GM18873 (cell line): Measurements from ENCODE around the gene SLC27A1.
"Not testable (repeated sequence)": the region's sequence is repeated elsewhere in the genome, so short reads cannot be mapped to it uniquely, and the experiment has no call there.

Experiments used
- ATAC-seq: cut with Tn5 transposase; IDR thresholded peaks from one replicate; pipeline ENCODE4 v1.9.1; 2021; ENCODE audit warnings: mild to moderate bottlenecking, moderate library complexity, moderate number of reproducible peaks; ENCODE audit not compliant: unreplicated experiment, low FRiP score

The SLC27A1 gene

GRCh38 chr19:17455308-17456123 is 14.8 kb upstream of the SLC27A1 start:
- no peak for ATAC-seq

DNA sequence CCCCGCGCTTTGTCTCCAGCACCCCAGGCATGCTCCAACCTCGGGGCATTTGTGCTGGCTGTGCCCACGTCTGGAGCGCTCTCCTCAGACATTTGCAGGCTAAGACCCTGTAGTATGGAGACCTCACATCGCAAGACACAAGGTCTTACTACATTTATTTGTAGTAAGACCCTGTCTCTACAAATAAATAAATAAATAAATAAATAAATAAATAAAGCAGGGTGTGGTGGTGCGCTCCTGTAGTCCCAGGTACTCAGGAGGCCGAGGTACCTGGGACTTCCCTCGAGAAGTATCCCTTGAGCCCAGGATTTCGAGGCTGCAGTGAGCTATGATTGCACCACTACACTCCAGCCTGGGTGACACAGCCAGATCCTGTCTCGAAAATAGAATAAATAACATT is 14.2 kb upstream of the SLC27A1 start:
- ATAC-seq = no peak

GRCh38 chr19:17457616-17458015 is 12.7 kb upstream of the SLC27A1 start:
- ATAC-seq = no peak

- ATAC-seq = no peak
Observed at GRCh38 chr19:17458970-17459369, 11.4 kb upstream of the SLC27A1 start.

DNA sequence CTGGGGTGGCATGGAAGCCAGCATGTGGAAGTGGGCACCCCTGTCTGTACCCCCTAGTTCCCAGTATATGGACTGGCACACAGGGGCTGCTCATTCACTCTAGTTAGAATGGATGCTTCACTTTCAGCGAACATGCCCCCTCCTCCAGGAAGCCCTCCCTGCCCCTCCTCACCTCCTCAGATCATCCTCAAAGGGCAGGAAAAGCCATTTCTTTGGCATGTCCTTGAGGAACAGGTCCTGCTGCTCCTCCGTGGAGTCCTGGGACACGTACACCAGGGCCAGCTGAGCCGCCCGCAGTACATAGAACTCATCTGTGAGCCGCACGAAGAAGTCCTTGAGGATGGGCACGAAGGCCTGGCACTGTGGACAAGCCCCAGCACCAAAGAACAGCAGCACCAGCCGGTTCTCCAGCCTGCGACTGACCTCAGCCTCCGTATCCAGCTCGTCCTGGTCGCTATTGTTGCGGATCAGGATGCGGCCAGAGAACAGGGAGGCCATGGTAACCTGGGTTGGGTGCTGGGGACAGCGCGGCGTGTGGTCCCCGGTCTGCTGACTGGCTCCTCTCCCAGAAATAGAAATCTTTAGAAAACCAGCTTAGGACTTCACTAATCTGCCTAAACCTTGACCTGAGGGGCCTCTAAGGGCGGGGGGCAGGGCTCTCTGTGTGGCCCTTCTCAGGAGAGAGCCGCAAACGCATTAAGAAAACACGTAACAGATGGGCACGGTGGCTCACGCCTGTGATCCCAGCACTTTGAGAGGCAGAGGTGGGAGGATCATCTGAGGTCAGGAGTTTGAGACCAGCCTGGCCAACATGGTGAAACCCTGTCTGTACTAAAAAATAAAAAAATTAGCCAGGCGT is 9.7 kb upstream of the SLC27A1 start, which contains the start of gene NXNL1:
NXNL1 (minus strand) TSS at position 555 of the 859 bp plus-strand sequence; CDS start at position 498, 57 bp downstream.
- no peak for ATAC-seq

DNA sequence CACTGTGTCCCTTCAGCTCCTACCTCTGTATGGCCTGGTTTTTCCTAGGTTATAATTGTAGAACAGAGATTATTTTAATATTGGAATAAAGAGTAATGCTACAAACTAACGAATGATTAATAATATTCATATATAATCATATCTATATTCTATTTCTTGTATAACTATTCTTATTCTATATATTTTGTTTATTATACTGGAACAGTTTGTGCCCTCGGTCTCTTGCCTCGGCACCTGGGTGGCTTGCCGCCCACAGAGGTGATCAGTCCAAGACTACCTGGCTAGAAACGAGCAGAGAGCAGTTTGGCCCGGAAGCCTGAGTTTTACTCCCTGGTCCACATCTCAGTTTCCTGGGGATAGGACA is 3.9 kb upstream of the SLC27A1 start:
- ATAC-seq = no peak

DNA sequence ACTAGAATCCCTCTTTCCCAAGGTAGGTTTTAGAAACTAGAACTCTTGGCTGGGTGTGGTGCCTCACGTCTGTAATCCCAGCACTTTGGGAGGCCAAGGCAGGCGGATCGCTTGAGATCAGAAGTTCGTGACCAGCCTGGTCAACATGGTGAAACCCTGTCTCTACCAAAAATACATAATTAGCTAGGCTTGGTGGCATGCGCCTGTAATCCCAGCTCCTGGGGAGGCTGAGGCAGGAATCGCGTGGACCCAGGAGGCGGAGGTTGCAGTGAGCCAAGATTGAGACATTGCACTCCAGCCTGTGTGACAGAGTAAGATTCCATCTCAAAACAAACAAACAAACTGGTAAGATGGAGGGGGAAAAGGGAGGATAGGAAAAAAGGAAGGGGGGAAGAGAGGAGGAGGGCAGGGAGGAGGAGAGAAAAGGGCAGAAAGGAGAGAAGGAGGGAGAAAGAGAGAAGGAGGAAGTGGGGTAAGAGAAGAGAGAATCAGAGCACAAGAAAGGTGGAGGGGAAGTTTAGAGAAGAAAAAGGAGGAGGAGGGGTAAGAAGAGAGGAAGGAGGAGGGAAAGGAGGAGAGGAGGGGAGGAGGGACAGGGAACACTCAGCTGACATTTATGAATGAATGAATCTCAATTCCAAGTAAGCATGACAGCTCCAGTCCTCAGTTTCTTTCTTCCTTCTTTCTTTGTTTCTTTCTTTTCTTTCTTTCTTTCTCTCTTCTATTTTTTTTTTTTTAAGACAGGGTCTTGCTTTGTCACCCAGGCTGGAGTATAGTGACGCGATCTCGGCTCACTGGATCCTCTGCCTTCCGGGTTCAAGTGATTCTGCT is 2.6 kb upstream of the SLC27A1 start:
- ATAC-seq = no peak

DNA sequence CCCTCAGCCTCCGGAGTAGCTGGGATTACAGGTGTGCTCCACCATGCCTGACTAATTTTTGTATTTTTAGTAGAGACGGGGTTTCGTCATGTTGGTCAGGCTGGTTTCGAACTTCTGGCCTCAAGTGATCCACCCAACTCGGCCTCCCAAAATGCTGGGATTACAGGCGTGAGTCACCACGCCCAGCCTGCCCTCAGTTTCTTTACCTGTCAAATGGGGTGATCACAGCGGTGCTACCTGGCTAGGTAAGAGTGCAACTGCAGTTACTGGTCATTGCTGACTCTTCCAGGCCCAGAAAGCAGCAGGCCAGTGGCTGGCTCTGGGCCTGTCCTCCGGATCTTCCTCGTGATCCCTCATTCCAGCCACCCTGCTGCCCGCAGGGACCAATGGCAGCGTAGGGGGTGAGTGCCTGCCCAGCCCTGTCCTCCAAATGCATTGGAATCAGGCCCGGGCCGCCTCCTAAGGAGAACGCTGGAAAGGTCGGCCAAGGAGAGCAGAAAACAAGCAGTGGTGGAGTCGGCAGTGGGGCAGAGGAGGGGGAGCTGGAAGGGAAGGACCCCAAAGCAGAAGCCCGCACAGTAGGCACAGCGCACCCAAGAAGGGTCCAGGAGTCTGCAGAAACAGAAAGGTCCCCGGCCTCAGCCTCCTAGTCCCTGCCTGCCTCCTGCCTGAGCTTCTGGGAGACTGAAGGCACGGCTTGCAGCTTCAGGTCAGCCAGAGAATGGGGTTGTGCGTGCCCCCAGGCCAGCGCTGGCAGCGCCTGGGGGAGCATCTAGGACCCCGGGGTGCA is 1.8 kb upstream of the SLC27A1 start:
- ATAC-seq = no peak

GRCh38 chr19:17469092-17469480 is 1.2 kb upstream of the SLC27A1 start:
- ATAC-seq = no peak

DNA sequence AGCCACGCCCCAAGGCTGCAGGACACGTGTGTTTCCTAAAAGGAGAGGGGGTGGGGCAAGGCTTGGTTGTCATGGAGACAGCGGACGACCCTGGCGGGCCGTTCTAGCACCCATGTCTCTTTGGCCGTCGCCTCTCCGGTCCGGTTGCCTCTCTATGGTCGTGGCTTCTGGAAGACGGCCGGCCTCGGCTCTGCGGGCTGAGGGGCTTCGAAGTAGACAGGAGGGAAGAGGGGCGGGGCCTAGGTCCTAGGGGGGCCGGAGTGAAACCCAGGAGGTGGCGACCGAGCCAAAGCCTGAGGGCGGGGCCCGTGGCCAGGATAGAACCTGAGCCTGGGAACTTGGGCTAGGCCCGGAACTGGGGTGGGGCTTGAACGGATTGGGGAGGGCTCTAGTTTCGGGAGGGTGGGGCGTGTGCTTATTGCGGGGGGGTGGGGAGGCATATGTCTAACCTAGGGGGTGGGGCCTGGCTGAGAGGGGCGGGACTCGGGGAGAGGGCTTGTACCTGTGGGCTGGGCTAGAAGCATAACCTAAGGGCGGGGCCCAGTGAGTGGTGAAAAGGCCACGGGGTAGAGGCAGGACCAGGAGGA is 750 bp upstream of the SLC27A1 start:
- peak; percentile 20 for ATAC-seq

GRCh38 chr19:17471410-17472125 is 1.2 kb downstream of the SLC27A1 start:
- no peak for ATAC-seq

- ATAC-seq = no peak
Observed at GRCh38 chr19:17473041-17473440, 2.7 kb downstream of the SLC27A1 start.

- not testable (repeated sequence) for ATAC-seq
Observed at GRCh38 chr19:17475011-17475540, 4.8 kb downstream of the SLC27A1 start.

- ATAC-seq = no peak
Observed at GRCh38 chr19:17475541-17476115, 5.3 kb downstream of the SLC27A1 start.

- ATAC-seq = no peak
Observed at GRCh38 chr19:17479325-17479791, 9.0 kb downstream of the SLC27A1 start.

DNA sequence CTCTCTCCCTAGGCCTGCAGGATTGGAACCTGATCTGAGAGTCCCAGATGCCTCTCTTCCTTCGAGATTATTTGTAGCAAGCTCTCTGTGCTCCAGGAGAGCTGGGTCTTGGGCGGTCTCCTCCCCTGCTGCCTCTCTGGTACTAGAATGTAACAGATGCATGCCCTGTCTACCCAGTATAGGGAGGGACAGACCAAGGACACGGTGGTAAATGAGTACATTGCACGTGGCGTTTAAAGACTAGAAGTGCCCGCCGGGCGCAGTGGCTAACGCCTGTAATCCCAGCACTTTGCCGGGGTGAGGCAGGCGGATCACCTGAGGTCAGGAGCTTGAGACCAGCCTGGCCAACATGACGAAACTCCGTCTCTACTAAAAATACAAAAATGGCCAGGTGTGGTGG is 11.7 kb downstream of the SLC27A1 start:
- no peak for ATAC-seq

DNA sequence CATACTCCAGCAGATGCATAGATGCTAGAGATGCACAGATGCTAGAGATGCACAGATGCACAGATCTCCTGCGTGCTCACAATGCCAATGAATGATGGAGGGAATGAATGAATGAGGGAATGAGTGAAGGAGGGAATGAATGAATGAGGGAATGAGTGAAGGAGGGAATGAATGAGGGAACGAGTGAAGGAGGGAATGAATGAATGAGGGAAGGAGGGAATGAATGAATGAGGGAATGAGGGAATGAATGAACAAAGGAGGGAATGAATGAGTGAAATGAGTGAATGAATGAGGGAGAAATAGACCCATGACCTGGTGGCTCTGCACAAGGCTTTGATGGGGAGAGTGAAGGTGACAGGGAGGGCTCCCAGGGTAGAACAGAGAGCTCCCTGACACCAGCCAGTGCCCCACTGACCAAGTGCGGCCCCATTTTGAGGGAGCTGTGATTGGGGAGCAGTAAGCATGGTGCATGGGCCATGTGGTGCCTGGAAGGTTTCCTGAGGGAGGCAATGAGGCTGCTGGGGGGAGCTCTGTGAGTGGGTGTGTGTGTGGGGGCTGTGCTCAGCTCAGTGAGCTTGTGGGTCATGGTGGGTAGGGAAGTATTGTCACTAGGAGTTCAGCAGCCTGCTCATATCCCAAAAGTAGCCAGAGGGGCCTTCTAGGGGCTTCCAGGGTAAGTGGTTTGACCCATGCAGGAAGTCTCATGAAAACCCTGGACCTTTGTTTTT is 12.7 kb downstream of the SLC27A1 start:
- ATAC-seq = no peak

DNA sequence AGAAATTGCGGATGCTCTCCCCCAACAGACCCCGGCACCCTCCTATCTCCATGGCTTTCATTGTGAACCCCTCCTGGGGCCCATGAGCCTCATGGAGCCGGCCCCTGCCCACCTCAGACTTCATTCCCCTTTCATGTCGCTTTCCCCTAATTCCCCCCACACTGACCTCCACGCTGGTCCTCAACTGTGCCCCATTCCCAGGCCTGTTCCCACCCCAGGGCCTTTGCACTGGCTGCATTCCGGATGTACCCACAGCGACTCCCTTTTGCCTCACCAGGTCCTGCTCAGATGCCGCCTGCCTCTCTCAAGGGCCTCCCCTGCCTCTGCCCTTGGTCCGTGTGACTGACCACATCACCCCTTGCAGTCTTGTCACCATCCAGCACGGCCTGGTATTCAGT is 13.3 kb downstream of the SLC27A1 start:
- no peak for ATAC-seq
